ENCODE measurements around the gene SAMD11.

DNA sequence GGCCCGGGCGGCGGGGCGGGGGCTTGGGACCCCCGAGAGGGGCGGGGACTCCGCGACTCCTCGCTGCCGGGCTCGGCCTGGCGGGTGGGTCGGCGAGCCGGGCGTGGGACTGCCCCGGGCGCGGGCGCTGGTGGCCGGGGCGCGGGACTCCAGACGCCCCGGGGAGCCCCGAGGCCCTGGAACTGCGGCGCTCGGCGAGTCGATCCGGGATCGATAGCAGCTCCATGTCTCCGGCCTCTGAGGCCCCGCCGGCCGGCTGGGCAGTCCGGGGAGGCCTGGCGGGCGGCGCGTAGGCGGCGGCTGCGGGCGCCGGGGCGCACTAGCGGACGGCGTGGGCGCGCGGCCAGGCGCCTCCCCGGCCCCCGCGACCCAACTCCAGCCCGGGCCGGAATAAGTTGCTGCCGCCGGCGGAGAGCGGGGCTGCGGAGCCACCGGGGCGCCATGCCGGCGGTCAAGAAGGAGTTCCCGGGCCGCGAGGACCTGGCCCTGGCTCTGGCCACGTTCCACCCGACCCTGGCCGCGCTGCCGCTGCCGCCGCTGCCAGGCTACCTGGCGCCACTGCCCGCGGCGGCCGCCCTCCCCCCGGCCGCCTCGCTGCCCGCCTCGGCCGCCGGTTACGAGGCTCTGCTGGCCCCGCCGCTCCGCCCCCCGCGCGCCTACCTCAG, 400 bp downstream of the SAMD11 start:
- TF ChIP-seq EP300 (IDR thresholded peaks at IDR 0.05; ENCODE audit: low read depth) (no peak), POLR2AphosphoS5 (IDR thresholded peaks at IDR 0.05) (no peak), POLR2A (IDR thresholded peaks at IDR 0.05) (no peak)
- TF ChIP-seq, protein P1, sequence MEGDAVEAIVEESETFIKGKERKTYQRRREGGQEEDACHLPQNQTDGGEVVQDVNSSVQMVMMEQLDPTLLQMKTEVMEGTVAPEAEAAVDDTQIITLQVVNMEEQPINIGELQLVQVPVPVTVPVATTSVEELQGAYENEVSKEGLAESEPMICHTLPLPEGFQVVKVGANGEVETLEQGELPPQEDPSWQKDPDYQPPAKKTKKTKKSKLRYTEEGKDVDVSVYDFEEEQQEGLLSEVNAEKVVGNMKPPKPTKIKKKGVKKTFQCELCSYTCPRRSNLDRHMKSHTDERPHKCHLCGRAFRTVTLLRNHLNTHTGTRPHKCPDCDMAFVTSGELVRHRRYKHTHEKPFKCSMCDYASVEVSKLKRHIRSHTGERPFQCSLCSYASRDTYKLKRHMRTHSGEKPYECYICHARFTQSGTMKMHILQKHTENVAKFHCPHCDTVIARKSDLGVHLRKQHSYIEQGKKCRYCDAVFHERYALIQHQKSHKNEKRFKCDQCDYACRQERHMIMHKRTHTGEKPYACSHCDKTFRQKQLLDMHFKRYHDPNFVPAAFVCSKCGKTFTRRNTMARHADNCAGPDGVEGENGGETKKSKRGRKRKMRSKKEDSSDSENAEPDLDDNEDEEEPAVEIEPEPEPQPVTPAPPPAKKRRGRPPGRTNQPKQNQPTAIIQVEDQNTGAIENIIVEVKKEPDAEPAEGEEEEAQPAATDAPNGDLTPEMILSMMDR (IDR thresholded peaks at IDR 0.05) = no peak

All from transverse colon (tissue), 4 donors.